ENCODE measurements around the gene LAMB3.

DNA sequence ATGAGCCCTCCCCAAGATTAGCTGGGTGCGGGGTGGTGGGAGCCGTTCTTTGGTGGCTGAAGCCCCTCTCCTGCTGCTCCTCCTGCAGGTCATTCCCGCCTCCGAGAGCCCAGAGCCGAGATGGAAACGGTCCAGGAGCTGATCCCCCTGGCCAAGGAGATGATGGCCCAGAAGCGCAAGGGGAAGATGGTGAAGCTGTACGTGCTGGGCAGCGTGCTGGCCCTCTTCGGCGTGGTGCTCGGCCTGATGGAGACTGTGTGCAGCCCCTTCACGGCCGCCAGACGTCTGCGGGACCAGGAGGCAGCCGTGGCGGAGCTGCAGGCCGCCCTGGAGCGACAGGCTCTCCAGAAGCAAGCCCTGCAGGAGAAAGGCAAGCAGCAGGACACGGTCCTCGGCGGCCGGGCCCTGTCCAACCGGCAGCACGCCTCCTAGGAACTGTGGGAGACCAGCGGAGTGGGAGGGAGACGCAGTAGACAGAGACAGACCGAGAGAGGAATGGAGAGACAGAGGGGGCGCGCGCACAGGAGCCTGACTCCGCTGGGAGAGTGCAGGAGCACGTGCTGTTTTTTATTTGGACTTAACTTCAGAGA, 23.4 kb upstream of the LAMB3 start:
- TF ChIP-seq POLR2AphosphoS5 (IDR thresholded peaks at IDR 0.05; ENCODE audit: low read depth, low read length) = no peak
- TF ChIP-seq POU2F2 (IDR thresholded peaks at IDR 0.05; ENCODE audit: low read depth, low read length) = no peak
- no peak for TF ChIP-seq TAF1 (IDR thresholded peaks at IDR 0.05; ENCODE audit: low read depth, low read length)
